K562 (cell line): Measurements from ENCODE around the gene H2BK1. TPM values are rescaled to one million over a fixed set of nuclear protein-coding genes. Genes with fewer than 3 reads are reported as not detected.
A peak's percentile ranks its signal among the peaks of the same experiment; 100 is the strongest.

Experiments
- ATAC-seq: fragments of 200-7000 bp; cut with Tn5 transposase; 3 replicates; pipeline ENCODE4 v1.9.1; 2020; ENCODE audit warnings: moderate library complexity
- BruUV-seq: library from RNA; stranded (reverse); fragments of 400-500 nt; replicated peaks from 2 replicates; lab custom pipeline; 2021; lab: Mats Ljungman, UMichigan
- CTCF ChIA-PET: fragments of 300-600 bp; formaldehyde crosslinking; extraction: SDS; loops from one replicate; lab custom pipeline; 2021; ENCODE audit warnings: low intra/inter-chr PET ratio; lab: Yijun Ruan, JAX
- POLR2A ChIA-PET: fragments of 300-600, 350-650 bp; sonication (Branson Sonifier 250); formaldehyde crosslinking; extraction: SDS; loops from one replicate; lab custom pipeline; 2021; ENCODE audit warnings: antibody characterized with exemption, inconsistent platforms; lab: Yijun Ruan, JAX
- DNase-seq, 4 experiments: peaks; one replicate each; pipeline versions ENCODE4 v3.0.0 to v3.0.0-alpha.2; 2011 to 2018; ENCODE audit warnings: low spot score in 3 of 4, mixed read lengths in 3 of 4; ENCODE audit errors: extremely low read depth in 1 of 4
- FAIRE-seq: peaks from 2 replicates; lab custom pipeline; 2011; peaks lifted over from hg19 to GRCh38; lab: Jason Lieb, UNC
- H2AFZ ChIP-seq: 2 replicates; pipeline ENCODE4 v1.6.0; 2011; ENCODE audit warnings: low read depth, low read length, control low read depth, inconsistent platforms
- H3K27ac ChIP-seq: fragments of 200-600 bp; 3 replicates; pipeline ENCODE4 v1.8.0; 2011; ENCODE audit warnings: low read depth, mild to moderate bottlenecking, control low read depth, inconsistent platforms, low read length, moderate library complexity, mixed read lengths; ENCODE audit errors: extremely low read depth
- H3K27me3 ChIP-seq, 2 experiments: fragments of 300-600 bp in 1 of 2; 2 replicates in 1 of 2; 3 replicates in 1 of 2; pipeline versions ENCODE4 v1.6.0 to v1.8.0; 2011; ENCODE audit warnings: inconsistent platforms in 2 of 2, low read length in 2 of 2, mild to moderate bottlenecking in 1 of 2, mixed read lengths in 1 of 2, moderate library complexity in 1 of 2; ENCODE audit not compliant: control insufficient read depth in 2 of 2, insufficient read depth in 2 of 2
- H3K36me3 ChIP-seq: fragments of 300-600 bp; 3 replicates; pipeline ENCODE4 v1.8.0; 2011; ENCODE audit warnings: mild to moderate bottlenecking, low read length, inconsistent platforms; ENCODE audit not compliant: control insufficient read depth, insufficient read depth
- H3K4me1 ChIP-seq, 2 experiments: fragments of 200-600 bp in 1 of 2; replicated peaks in 1 of 2; 2 replicates in 1 of 2; 3 replicates in 1 of 2; pipeline versions ENCODE4 v1.5.1 to v1.8.0; 2011; ENCODE audit warnings: inconsistent platforms in 2 of 2, low read length in 2 of 2, mild to moderate bottlenecking in 1 of 2, mixed read lengths in 1 of 2, moderate library complexity in 1 of 2; ENCODE audit not compliant: control insufficient read depth in 2 of 2, insufficient read depth in 2 of 2
- H3K4me2 ChIP-seq: 2 replicates; pipeline ENCODE4 v1.6.1; 2011; ENCODE audit warnings: low read length, control low read depth, inconsistent platforms, mixed read lengths; ENCODE audit not compliant: insufficient read depth
- H3K4me3 ChIP-seq: fragments of 200-600 bp; sonication (generic), shearing (Covaris generic); 2 replicates; pipeline ENCODE4 v1.5.1; 2016; ENCODE audit warnings: control low read depth, inconsistent platforms
- H3K79me2 ChIP-seq: fragments of 200-600 bp; 3 replicates; pipeline ENCODE4 v1.8.0; 2011; ENCODE audit warnings: low read length, inconsistent platforms; ENCODE audit not compliant: control insufficient read depth, insufficient read depth
- H3K9ac ChIP-seq, 2 experiments: 2 replicates each; pipeline versions ENCODE4 v1.6.0 to v1.6.1; 2011; ENCODE audit warnings: low read depth in 2 of 2, low read length in 2 of 2, control low read depth in 1 of 2, inconsistent platforms in 1 of 2, mild to moderate bottlenecking in 1 of 2, mixed read lengths in 1 of 2; ENCODE audit not compliant: insufficient read depth in 1 of 2
- H3K9me1 ChIP-seq: one replicate; pipeline ENCODE4 v1.6.0; 2011; ENCODE audit warnings: inconsistent platforms, mild to moderate bottlenecking, low read length, moderate library complexity; ENCODE audit not compliant: control insufficient read depth, insufficient read depth
- H3K9me3 ChIP-seq: replicated peaks from 2 replicates; pipeline ENCODE4 v1.5.1; 2011; ENCODE audit warnings: low read depth, low read length, inconsistent platforms; ENCODE audit not compliant: control insufficient read depth, insufficient read depth
- H4K20me1 ChIP-seq: replicated peaks from 2 replicates; pipeline ENCODE4 v1.6.1; 2011; ENCODE audit warnings: low read length, inconsistent platforms, mixed read lengths; ENCODE audit not compliant: control insufficient read depth, insufficient read depth
- CCNT2 ChIP-seq: IDR thresholded peaks from 2 replicates; pipeline ENCODE4 v1.6.1; 2011; ENCODE audit warnings: borderline replicate concordance, low read depth, mild to moderate bottlenecking, moderate library complexity, mixed read lengths, low read length; ENCODE audit not compliant: insufficient read length; ENCODE audit errors: extremely low read depth
- ESRRB ChIP-seq: fragments of 250-450 bp; sonication (Bioruptor Pico); IDR thresholded peaks from 2 replicates; pipeline ENCODE4 v1.5.0; 2020; ENCODE audit warnings: mild to moderate bottlenecking, moderate library complexity, borderline replicate concordance
- HSF4 ChIP-seq: fragments of 250-450 bp; sonication (Bioruptor Pico); IDR thresholded peaks from 2 replicates; pipeline ENCODE4 v2.1.2; 2022; ENCODE audit warnings: mild to moderate bottlenecking, moderate library complexity, borderline replicate concordance
- RAD21 ChIP-seq, 2 experiments: fragments of 250-450 bp in 1 of 2; fragments of 450-650 bp in 1 of 2; sonication (Bioruptor Pico) in 1 of 2; formaldehyde crosslinking in 1 of 2; IDR thresholded peaks in 1 of 2; conservative IDR thresholded peaks in 1 of 2; 2 replicates each; pipeline versions ENCODE4 v1.4.0 to v1.8.0; 2020 to 2022; ENCODE audit warnings: mild to moderate bottlenecking in 2 of 2, moderate library complexity in 1 of 2
- ZFP36 ChIP-seq: fragments of 150-350 bp; IDR thresholded peaks from 2 replicates; pipeline ENCODE4 v1.6.1; 2018; ENCODE audit warnings: low read length, low read depth; ENCODE audit not compliant: partially characterized antibody
- WGBS: fragments of 100-300 bp; shearing (Covaris generic); methylation state at CpG from one replicate; pipeline ENCODE4 v1.1.6; 2016; ENCODE audit warnings: low coverage, mixed read lengths; ENCODE audit not compliant: insufficient coverage; ENCODE audit errors: missing lambda C conversion rate; 5-methylcytosine and 5-hydroxymethylcytosine counted together
- in situ Hi-C: fragments of 300-500 bp; cut with MboI; formaldehyde crosslinking; loops from 4 replicates; pipeline ENCODE4 v1.15.0; 2018; ENCODE audit warnings: inconsistent platforms, mixed read lengths
- intact Hi-C: fragments of 100-400 bp; cut with micrococcal nuclease; formaldehyde crosslinking; loops from 2 replicates; pipeline ENCODE4 v1.14.2; 2022
- polyA plus RNA-seq, 8 experiments: library from polyadenylated mRNA; depleted of rRNA in 4 of 8; stranded (reverse) in 5 of 8; unstranded in 3 of 8; fragments of >200 nt; fragmentation: Nextera tagmentation in 2 of 8; fragmentation: Illumina TruSeq in 1 of 8; extraction: Ambion mirVana in 2 of 8; extraction: Trizol in 1 of 8; gene quantifications; 2 replicates each; pipeline versions ENCODE4 v1.2.1 to v1.2.3, GENCODE V29; 2011 to 2014; ENCODE audit warnings: inconsistent platforms in 1 of 8, missing spikeins in 1 of 8
- total RNA-seq, 7 experiments: library from RNA; depleted of rRNA in 6 of 7; stranded (reverse); fragments of >200 nt in 6 of 7; fragmentation: Illumina TruSeq in 2 of 7; extraction: Trizol in 2 of 7; gene quantifications; 2 replicates each; pipeline versions ENCODE4 v1.2.1 to v1.2.3, GENCODE V29; 2011 to 2021; ENCODE audit warnings: low replicate concordance in 1 of 7

The H2BK1 gene
- total and polyA plus RNA-seq, 9 of the 15 experiments (the other 6 are each of a cell fraction or from before 2014, with no cell fraction given) = not detected

- Histone ChIP-seq H3K36me3 (no peaks in the 10 kb centered on the region), H3K79me2 (no peaks in the 10 kb centered on the region), H2AFZ (no peak overlapping the region), H3K9me1 (peaks cover 3% of the 10 kb centered on the region), H3K27me3 (peaks cover 53 to 80% of the 10 kb centered on the region in 2 experiments), H3K4me3 (no peak overlapping the region), H3K9ac (no peak overlapping the region), H3K4me1 (peaks cover 0 to 19% of the 10 kb centered on the region in 2 experiments; a peak in 2 of 5 replicates), H4K20me1 (peaks cover 16% of the 10 kb centered on the region; the same call in 1 of the 2 replicates), H3K27ac (no peak overlapping the region), H3K9me3 (no peaks in the 10 kb centered on the region), H3K4me2 (no peak overlapping the region)
- TF ChIP-seq HSF4 (CRISPR knock-in tag) (no peak), CCNT2 (no peak), ESRRB (CRISPR knock-in tag) (no peak), ZFP36 (peak; percentile 56), RAD21 (CRISPR knock-in tag; conservative IDR thresholded peaks at IDR 0.05 in 1 of 2, IDR thresholded peaks at IDR 0.05 in 1 of 2) (no peak)
- no TSS peak for BruUV-seq
- ATAC-seq (no peak), FAIRE-seq (peak; percentile 64), DNase-seq (no peak)
- 3% methylated on average over 2 of the region's 2 CpGs for WGBS
- ChIA-PET POLR2A (interaction anchor here (0.7 to 1.4 kb wide), 3 partner anchors 9 to 85 kb away, joined by 3 to 4 read pairs (median 3); no protein-coding TSS in a partner anchor), CTCF (no interaction called here)
- intact Hi-C loops (loop anchor here (10.0 kb wide), 2 partner anchors 164 to 214 kb away; no protein-coding TSS in a partner anchor), in situ Hi-C loops (no loop called here)
Measured at GRCh38 chr7:151178831-151179230, 31.5 kb downstream of the H2BK1 start.
